Measurements from ENCODE around the gene GMPS.

The GMPS gene

GRCh38 chr3:155921486-155921885 is 51.0 kb downstream of the GMPS start:
- H3K9me3 ChIP-seq (ENCODE audit: control insufficient read depth in 2 of 2, low read length in 2 of 2) = no peaks in the 10 kb centered on the region
- no peak overlapping the region for H3K27ac ChIP-seq (ENCODE audit: low read depth in 2 of 2, low read length in 2 of 2)
- H3K27me3 ChIP-seq (ENCODE audit: control insufficient read depth in 2 of 2, insufficient read depth in 2 of 2, low read length in 2 of 2) = no peaks in the 10 kb centered on the region
- no peak overlapping the region for H3K9ac ChIP-seq (ENCODE audit: low read depth in 1 of 2, low read length in 2 of 2)
- H3K4me3 ChIP-seq (ENCODE audit: low read length in 2 of 2) = no peak overlapping the region
- H3K4me1 ChIP-seq (ENCODE audit: control insufficient read depth in 2 of 2, insufficient read depth in 2 of 2, low read length in 2 of 2) = no peaks in the 10 kb centered on the region
- peaks cover 19 to 35% of the 10 kb centered on the region in 2 donors for H3K36me3 ChIP-seq (ENCODE audit: control insufficient read depth in 2 of 2, insufficient read depth in 2 of 2, low read length in 2 of 2)

DNA sequence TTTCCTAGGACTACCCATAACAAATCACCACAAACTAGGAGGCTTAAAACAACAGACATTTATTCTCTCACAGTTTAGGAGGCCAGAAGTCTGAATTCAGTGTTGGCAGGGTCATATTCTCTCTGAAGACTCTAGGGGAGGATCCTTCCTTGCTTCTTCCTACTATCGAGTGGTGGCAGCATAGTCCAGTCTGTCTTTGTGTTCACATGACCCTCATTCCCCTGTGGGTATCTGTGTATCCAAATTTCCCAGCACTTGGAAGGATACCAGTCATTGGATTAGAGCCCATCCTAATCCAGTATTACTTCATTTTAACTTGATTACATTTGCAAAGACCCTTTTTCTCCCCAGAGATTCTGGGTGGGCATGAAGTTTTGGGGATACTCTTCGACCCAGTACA is 63.8 kb downstream of the GMPS start:
- Histone ChIP-seq H3K4me3 (ENCODE audit: low read length in 2 of 2) (no peak overlapping the region), H3K36me3 (ENCODE audit: control insufficient read depth in 2 of 2, insufficient read depth in 2 of 2, low read length in 2 of 2) (peaks cover 21 to 31% of the 10 kb centered on the region in 2 donors), H3K9ac (ENCODE audit: low read depth in 1 of 2, low read length in 2 of 2) (no peak overlapping the region), H3K9me3 (ENCODE audit: control insufficient read depth in 2 of 2, low read length in 2 of 2) (no peaks in the 10 kb centered on the region), H3K4me1 (ENCODE audit: control insufficient read depth in 2 of 2, insufficient read depth in 2 of 2, low read length in 2 of 2) (no peaks in the 10 kb centered on the region), H3K27ac (ENCODE audit: low read depth in 2 of 2, low read length in 2 of 2) (no peak overlapping the region), H3K27me3 (ENCODE audit: control insufficient read depth in 2 of 2, insufficient read depth in 2 of 2, low read length in 2 of 2) (no peaks in the 10 kb centered on the region)

DNA sequence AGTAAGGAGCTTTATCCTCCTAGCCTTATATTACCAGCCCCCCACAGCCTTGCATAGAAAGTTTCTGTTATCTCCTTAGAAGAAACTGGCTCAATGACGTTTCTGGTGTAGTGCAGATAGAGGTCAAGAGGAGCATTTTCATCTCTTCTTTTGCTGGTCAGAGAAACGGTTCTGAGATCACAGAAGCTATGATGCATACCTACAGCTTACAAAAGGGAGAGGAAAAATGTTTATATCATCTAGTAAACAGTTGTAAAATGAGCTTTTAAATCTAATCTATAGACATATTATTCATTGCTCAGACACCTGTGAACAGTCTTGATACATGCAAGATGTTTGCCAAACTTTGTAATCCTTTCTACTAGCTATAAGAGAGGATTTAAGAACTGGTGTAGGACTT is 68.0 kb downstream of the GMPS start:
- H3K9ac ChIP-seq (ENCODE audit: low read depth in 1 of 2, low read length in 2 of 2) = no peak overlapping the region
- no peaks in the 10 kb centered on the region for H3K4me1 ChIP-seq (ENCODE audit: control insufficient read depth in 2 of 2, insufficient read depth in 2 of 2, low read length in 2 of 2)
- H3K27ac ChIP-seq (ENCODE audit: low read depth in 2 of 2, low read length in 2 of 2) = no peak overlapping the region
- H3K9me3 ChIP-seq (ENCODE audit: control insufficient read depth in 2 of 2, low read length in 2 of 2) = no peaks in the 10 kb centered on the region
- H3K27me3 ChIP-seq (ENCODE audit: control insufficient read depth in 2 of 2, insufficient read depth in 2 of 2, low read length in 2 of 2) = no peaks in the 10 kb centered on the region
- H3K36me3 ChIP-seq (ENCODE audit: control insufficient read depth in 2 of 2, insufficient read depth in 2 of 2, low read length in 2 of 2) = peaks cover 14 to 27% of the 10 kb centered on the region in 2 donors
- H3K4me3 ChIP-seq (ENCODE audit: low read length in 2 of 2) = no peak overlapping the region

DNA sequence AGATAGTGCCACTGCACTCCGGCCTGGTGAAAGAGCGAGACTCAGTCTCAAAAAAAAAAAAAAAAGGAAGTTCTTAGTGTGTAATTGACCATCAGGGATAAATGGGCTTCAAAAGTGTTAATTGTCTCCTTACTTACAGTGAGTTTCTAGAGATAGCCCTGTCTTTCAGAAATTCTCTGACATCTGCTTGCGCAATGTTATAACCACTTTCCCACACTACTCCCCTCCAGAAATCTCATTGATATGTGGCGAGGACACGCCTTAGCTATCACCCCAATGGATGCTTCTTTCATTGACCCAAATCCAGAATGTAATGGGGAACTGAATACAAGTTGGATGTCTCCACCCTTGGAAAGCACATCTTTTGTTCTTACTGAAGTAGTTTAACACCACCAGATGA is 70.9 kb downstream of the GMPS start:
- Histone ChIP-seq H3K9ac (ENCODE audit: low read depth in 1 of 2, low read length in 2 of 2) (no peak overlapping the region), H3K4me3 (ENCODE audit: low read length in 2 of 2) (no peak overlapping the region), H3K36me3 (ENCODE audit: control insufficient read depth in 2 of 2, insufficient read depth in 2 of 2, low read length in 2 of 2) (peaks cover 14% of the 10 kb centered on the region in 2 donors), H3K9me3 (ENCODE audit: control insufficient read depth in 2 of 2, low read length in 2 of 2) (no peaks in the 10 kb centered on the region), H3K27ac (ENCODE audit: low read depth in 2 of 2, low read length in 2 of 2) (no peak overlapping the region), H3K27me3 (ENCODE audit: control insufficient read depth in 2 of 2, insufficient read depth in 2 of 2, low read length in 2 of 2) (no peaks in the 10 kb centered on the region), H3K4me1 (ENCODE audit: control insufficient read depth in 2 of 2, insufficient read depth in 2 of 2, low read length in 2 of 2) (no peaks in the 10 kb centered on the region)

DNA sequence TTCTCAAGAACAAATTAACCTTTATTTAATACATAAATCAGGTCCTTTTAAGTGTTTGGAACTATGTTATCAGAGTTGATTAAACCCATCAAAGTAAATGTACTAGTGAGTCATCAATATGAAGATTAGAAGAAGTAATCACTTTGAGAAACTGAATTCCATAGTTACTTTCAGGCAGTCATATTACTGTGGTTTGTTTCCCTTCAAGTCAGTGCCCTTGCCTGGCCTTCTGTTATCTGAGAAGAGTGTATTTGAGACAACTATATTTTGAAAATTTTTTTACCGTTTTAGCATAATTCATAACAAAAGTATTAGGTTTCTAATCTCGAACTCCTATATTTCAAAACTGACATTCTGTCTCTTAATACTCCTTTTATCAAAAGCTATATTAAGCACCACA is 73.6 kb downstream of the GMPS start:
- Histone ChIP-seq H3K36me3 (ENCODE audit: control insufficient read depth in 2 of 2, insufficient read depth in 2 of 2, low read length in 2 of 2) (no peaks in the 10 kb centered on the region), H3K27ac (ENCODE audit: low read depth in 2 of 2, low read length in 2 of 2) (no peak overlapping the region), H3K4me3 (ENCODE audit: low read length in 2 of 2) (no peak overlapping the region), H3K27me3 (ENCODE audit: control insufficient read depth in 2 of 2, insufficient read depth in 2 of 2, low read length in 2 of 2) (no peaks in the 10 kb centered on the region), H3K9me3 (ENCODE audit: control insufficient read depth in 2 of 2, low read length in 2 of 2) (no peaks in the 10 kb centered on the region), H3K4me1 (ENCODE audit: control insufficient read depth in 2 of 2, insufficient read depth in 2 of 2, low read length in 2 of 2) (no peaks in the 10 kb centered on the region), H3K9ac (ENCODE audit: low read depth in 1 of 2, low read length in 2 of 2) (no peak overlapping the region)

GRCh38 chr3:155946178-155946577 is 75.7 kb downstream of the GMPS start:
- Histone ChIP-seq H3K9me3 (ENCODE audit: control insufficient read depth in 2 of 2, low read length in 2 of 2) (no peaks in the 10 kb centered on the region), H3K36me3 (ENCODE audit: control insufficient read depth in 2 of 2, insufficient read depth in 2 of 2, low read length in 2 of 2) (no peaks in the 10 kb centered on the region), H3K27ac (ENCODE audit: low read depth in 2 of 2, low read length in 2 of 2) (no peak overlapping the region)

DNA sequence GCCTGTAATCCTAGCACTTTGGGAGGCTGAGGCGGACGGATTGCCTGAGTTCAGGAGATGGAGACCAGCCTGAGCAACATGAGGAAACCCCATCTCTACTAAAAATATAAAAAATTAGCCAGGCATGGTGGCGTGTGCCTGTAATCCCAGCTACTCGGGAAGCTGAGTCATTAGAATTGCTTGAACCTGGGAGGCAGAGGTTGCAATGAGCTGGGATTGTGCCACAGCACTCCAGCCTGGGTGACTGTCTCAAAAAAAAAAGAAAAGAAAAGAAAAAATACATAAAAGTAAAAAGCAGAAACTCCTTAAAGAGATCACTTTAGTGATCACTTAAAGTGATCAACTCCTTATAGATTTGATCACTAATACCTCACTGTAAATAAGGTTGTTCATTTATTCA is 78.0 kb downstream of the GMPS start:
- no peaks in the 10 kb centered on the region for H3K4me1 ChIP-seq (ENCODE audit: control insufficient read depth in 2 of 2, insufficient read depth in 2 of 2, low read length in 2 of 2)
- peaks cover 0 to 3% of the 10 kb centered on the region in 2 donors for H3K9me3 ChIP-seq (ENCODE audit: control insufficient read depth in 2 of 2, low read length in 2 of 2)
- H3K9ac ChIP-seq (ENCODE audit: low read depth in 1 of 2, low read length in 2 of 2) = no peak overlapping the region
- H3K4me3 ChIP-seq (ENCODE audit: low read length in 2 of 2) = no peak overlapping the region
- no peaks in the 10 kb centered on the region for H3K27me3 ChIP-seq (ENCODE audit: control insufficient read depth in 2 of 2, insufficient read depth in 2 of 2, low read length in 2 of 2)
- H3K36me3 ChIP-seq (ENCODE audit: control insufficient read depth in 2 of 2, insufficient read depth in 2 of 2, low read length in 2 of 2) = no peaks in the 10 kb centered on the region
- no peak overlapping the region for H3K27ac ChIP-seq (ENCODE audit: low read depth in 2 of 2, low read length in 2 of 2)

More at GRCh38 chr3:155946178-155946577, 75.7 kb downstream of the GMPS start:
- no peaks in the 10 kb centered on the region for H3K4me1 ChIP-seq (ENCODE audit: control insufficient read depth in 2 of 2, insufficient read depth in 2 of 2, low read length in 2 of 2)
- H3K4me3 ChIP-seq (ENCODE audit: low read length in 2 of 2) = no peak overlapping the region
- no peaks in the 10 kb centered on the region for H3K27me3 ChIP-seq (ENCODE audit: control insufficient read depth in 2 of 2, insufficient read depth in 2 of 2, low read length in 2 of 2)
- H3K9ac ChIP-seq (ENCODE audit: low read depth in 1 of 2, low read length in 2 of 2) = no peak overlapping the region

- no peak overlapping the region for H3K27ac ChIP-seq (ENCODE audit: low read depth in 2 of 2, low read length in 2 of 2)
- no peaks in the 10 kb centered on the region for H3K4me1 ChIP-seq (ENCODE audit: control insufficient read depth in 2 of 2, insufficient read depth in 2 of 2, low read length in 2 of 2)
- H3K27me3 ChIP-seq (ENCODE audit: control insufficient read depth in 2 of 2, insufficient read depth in 2 of 2, low read length in 2 of 2) = no peaks in the 10 kb centered on the region
- H3K4me3 ChIP-seq (ENCODE audit: low read length in 2 of 2) = no peak overlapping the region
- H3K9ac ChIP-seq (ENCODE audit: low read depth in 1 of 2, low read length in 2 of 2) = no peak overlapping the region
- H3K9me3 ChIP-seq (ENCODE audit: control insufficient read depth in 2 of 2, low read length in 2 of 2) = peaks cover 0 to 3% of the 10 kb centered on the region in 2 donors
- H3K36me3 ChIP-seq (ENCODE audit: control insufficient read depth in 2 of 2, insufficient read depth in 2 of 2, low read length in 2 of 2) = no peaks in the 10 kb centered on the region
These were observed 79.2 kb downstream of the GMPS start for GRCh38 chr3:155949453-155950217.

DNA sequence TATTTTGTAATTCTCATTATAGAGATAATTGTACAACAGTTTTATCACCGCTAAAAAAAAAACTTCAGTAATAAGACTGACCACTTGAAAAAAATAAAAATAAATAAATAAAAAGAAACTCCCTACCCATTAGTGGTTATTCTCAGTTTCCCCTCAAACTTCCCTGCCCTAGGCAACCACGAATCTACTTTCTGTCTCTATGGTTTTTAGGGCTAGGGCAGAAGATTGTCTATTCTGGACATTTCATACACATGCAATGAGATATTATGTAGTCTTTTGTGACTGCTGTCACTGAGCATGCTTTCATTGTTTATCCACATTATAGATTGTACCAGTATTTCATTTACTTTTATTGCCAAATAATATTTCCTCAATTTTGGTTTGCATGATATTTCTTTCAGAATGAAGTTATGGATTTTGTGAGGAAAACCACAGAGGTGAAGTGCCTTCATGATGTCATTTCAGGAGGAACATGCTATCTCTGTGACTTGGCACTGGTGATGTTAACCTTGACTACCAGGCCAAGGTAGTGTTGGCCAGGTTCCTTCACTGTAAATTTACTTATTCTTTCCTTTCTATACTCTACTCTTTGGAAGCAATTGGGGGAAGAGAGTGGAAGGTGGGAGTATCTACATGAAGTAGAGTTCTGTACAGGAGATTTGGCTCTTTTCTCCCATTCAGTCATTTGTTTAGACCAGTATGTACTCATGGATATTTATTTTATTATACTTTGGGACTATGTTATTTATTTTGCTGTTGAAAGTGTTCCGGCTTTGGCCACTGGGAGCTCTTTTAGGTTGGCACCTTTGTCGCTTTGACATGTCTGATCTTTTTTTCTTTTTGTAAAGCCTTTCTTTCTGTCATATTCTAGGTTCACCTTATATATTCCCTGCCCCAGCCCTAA is 86.3 kb downstream of the GMPS start:
- Histone ChIP-seq H3K4me3 (ENCODE audit: low read length in 2 of 2) (no peak overlapping the region), H3K27me3 (ENCODE audit: control insufficient read depth in 2 of 2, insufficient read depth in 2 of 2, low read length in 2 of 2) (no peaks in the 10 kb centered on the region), H3K27ac (ENCODE audit: low read depth in 2 of 2, low read length in 2 of 2) (no peak overlapping the region), H3K36me3 (ENCODE audit: control insufficient read depth in 2 of 2, insufficient read depth in 2 of 2, low read length in 2 of 2) (no peaks in the 10 kb centered on the region), H3K9me3 (ENCODE audit: control insufficient read depth in 2 of 2, low read length in 2 of 2) (peaks cover 0 to 3% of the 10 kb centered on the region in 2 donors), H3K4me1 (ENCODE audit: control insufficient read depth in 2 of 2, insufficient read depth in 2 of 2, low read length in 2 of 2) (no peaks in the 10 kb centered on the region), H3K9ac (ENCODE audit: low read depth in 1 of 2, low read length in 2 of 2) (no peak overlapping the region)

GRCh38 chr3:155957412-155957880 is 87.0 kb downstream of the GMPS start:
- Histone ChIP-seq H3K27me3 (ENCODE audit: control insufficient read depth in 2 of 2, insufficient read depth in 2 of 2, low read length in 2 of 2) (no peaks in the 10 kb centered on the region), H3K4me1 (ENCODE audit: control insufficient read depth in 2 of 2, insufficient read depth in 2 of 2, low read length in 2 of 2) (no peaks in the 10 kb centered on the region)

More at GRCh38 chr3:155957412-155957880, 87.0 kb downstream of the GMPS start:
- H3K9ac ChIP-seq (ENCODE audit: low read depth in 1 of 2, low read length in 2 of 2) = no peak overlapping the region
- no peak overlapping the region for H3K27ac ChIP-seq (ENCODE audit: low read depth in 2 of 2, low read length in 2 of 2)
- H3K36me3 ChIP-seq (ENCODE audit: control insufficient read depth in 2 of 2, insufficient read depth in 2 of 2, low read length in 2 of 2) = no peaks in the 10 kb centered on the region
- peaks cover 0 to 3% of the 10 kb centered on the region in 2 donors for H3K9me3 ChIP-seq (ENCODE audit: control insufficient read depth in 2 of 2, low read length in 2 of 2)
- H3K4me3 ChIP-seq (ENCODE audit: low read length in 2 of 2) = no peak overlapping the region
